Measurements from ENCODE around the gene NUP153.

- TF ChIP-seq CTCF (IDR thresholded peaks at IDR 0.05): no peak
- no peak for TF ChIP-seq POLR2A (IDR thresholded peaks at IDR 0.05)
Observed at GRCh38 chr6:17624396-17624795, 82.3 kb downstream of the NUP153 start.

Data from thyroid gland (tissue), 4 donors.